Stomach (tissue), 9 donors: ENCODE data around the gene PLSCR3. TPM values are rescaled to one million over a fixed set of nuclear protein-coding genes. Genes with fewer than 3 reads are reported as not detected.

Source experiments
- DNase-seq, 2 donors: peaks; one replicate each; pipeline versions ENCODE4 v3.0.0 to v3.0.0-alpha.2; 2013 to 2019
- H3K27ac ChIP-seq, 5 donors: fragments of 200-600 bp in 4 of 5; sonication (generic) in 4 of 5; one replicate each; pipeline ENCODE4 v1.5.1; 2013 to 2019; ENCODE audit warnings: mild to moderate bottlenecking in 1 of 5, moderate library complexity in 1 of 5
- H3K27me3 ChIP-seq, 3 donors: fragments of 200-600 bp; sonication (generic); one replicate each; pipeline ENCODE4 v1.5.1; 2017 to 2019; ENCODE audit warnings: mixed run types in 1 of 3
- H3K36me3 ChIP-seq, 4 donors: fragments of 200-600 bp; sonication (generic); 1 replicate in 3 of 4; 2 replicates in 1 of 4; pipeline ENCODE4 v1.5.1; 2016 to 2019
- H3K4me1 ChIP-seq, 4 donors: fragments of 200-600 bp; sonication (generic); one replicate each; pipeline ENCODE4 v1.5.1; 2016 to 2019
- H3K4me3 ChIP-seq, 4 donors: fragments of 200-600 bp; sonication (generic) in 3 of 4; one replicate each; pipeline ENCODE4 v1.5.1; 2016 to 2019; ENCODE audit warnings: mild to moderate bottlenecking in 1 of 4
- H3K9me3 ChIP-seq, 4 donors: fragments of 200-600 bp; sonication (generic); one replicate each; pipeline ENCODE4 v1.5.1; 2016 to 2019
- EP300 ChIP-seq: sonication (generic); formaldehyde crosslinking; IDR thresholded peaks from one replicate; pipeline ENCODE4 v1.6.1; 2017; ENCODE audit warnings: antibody characterized with exemption
- POLR2A ChIP-seq, 4 donors: fragments of 450-650 bp; IDR thresholded peaks; one replicate each; pipeline ENCODE4 v1.6.1; 2016; ENCODE audit warnings: antibody characterized with exemption in 4 of 4, control low read depth in 2 of 4, mild to moderate bottlenecking in 1 of 4, moderate library complexity in 1 of 4
- POLR2AphosphoS5 ChIP-seq, 3 donors: sonication (generic); formaldehyde crosslinking; IDR thresholded peaks; one replicate each; pipeline ENCODE4 v1.6.1; 2016; ENCODE audit warnings: antibody characterized with exemption in 3 of 3
- WGBS, 5 donors: extraction: QIAGEN DNeasy Blood & Tissue Kit in 3 of 5; methylation state at CpG; one replicate each; pipeline versions ENCODE4 v1.1.5 to v1.1.7; 2013 to 2018; 5-methylcytosine and 5-hydroxymethylcytosine counted together
- intact Hi-C: fragments of 100-400 bp; cut with DNase I; formaldehyde crosslinking; loops from one replicate; pipeline ENCODE4 v1.15.1; 2023; ENCODE audit warnings: low total_unique reads
- polyA plus RNA-seq, 3 donors: library from polyadenylated mRNA; stranded (reverse); fragments of 200-250 nt; gene quantifications; one replicate each; pipeline ENCODE4 v1.2.3, GENCODE V29; 2013
- total RNA-seq, 5 donors: library from RNA; depleted of rRNA; stranded (reverse); fragments of >200 nt; gene quantifications; one replicate each; pipeline versions ENCODE4 v1.1.0 to v1.2.3, GENCODE V29; 2014 to 2016
- TF ChIP-seq, protein P1 (sequence below), 7 experiments: fragments of 450-650 bp in 4 of 7; fragments of 200-600 bp in 3 of 7; sonication (generic) in 3 of 7; IDR thresholded peaks; one replicate each; pipeline ENCODE4 v1.5.1; 2016 to 2019; ENCODE audit warnings: antibody characterized with exemption in 7 of 7, control low read depth in 2 of 7, mild to moderate bottlenecking in 1 of 7
- donor health status: healthy with polysubstance abuse.
- donor health status: Bipolar disorder and iron deficiency.
- donor health status: healthy.

Gene PLSCR3
- total and polyA plus RNA-seq, 8 donors, result 7.9 to 101 (median 24.4) TPM; not detected in 1

DNA sequence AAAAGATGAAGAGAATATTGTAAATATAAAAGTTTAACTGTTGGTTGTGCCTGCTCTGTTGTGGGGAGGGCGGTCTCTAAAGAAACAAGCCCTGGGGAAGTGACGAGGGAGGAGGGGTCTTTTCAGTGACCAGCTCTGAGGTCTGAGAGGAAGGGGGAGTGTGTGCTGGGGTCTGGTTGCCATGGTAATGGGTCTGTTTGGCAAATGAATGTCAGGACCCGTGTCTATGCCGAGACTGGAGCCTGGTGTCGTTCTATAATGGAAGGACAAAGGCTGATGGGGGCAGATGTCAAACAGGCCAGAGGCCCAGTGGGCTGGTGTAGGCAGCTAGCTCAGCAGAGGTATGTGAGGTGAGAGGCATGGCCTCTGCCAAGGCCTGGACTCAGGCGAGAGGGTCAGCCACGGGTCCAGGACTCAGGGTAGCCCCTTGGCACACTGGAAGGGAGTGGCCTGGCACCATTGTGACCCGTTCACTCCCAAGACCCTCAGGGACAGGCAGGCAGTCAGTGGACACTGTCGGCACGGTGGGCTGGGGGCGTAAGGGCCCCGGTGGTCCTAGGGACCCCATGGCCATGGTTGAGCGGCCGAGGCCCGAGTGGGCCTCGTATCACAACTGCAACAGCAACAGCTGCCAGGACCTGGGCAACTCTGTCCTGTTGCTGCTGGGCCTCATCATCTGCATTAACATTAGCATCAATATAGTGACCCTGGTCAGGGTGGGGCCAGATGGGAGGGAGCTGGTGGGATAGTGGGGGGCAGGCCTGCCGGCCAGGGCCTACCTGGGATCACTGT is 25.7 kb upstream of the PLSCR3 start, which contains the start of gene SPEM1:
Gene SPEM1 (plus strand): TSS at position 506 of the 792 bp plus-strand sequence. CDS start 61 bp downstream, at position 567.
- peak in 1 of 2 donors; percentile 51 for DNase-seq
- Histone ChIP-seq H3K9me3 (no peaks in the 10 kb centered on the region), H3K4me3 (no peak within 1 kb of the TSS), H3K27ac (no peak within 1 kb of the TSS), H3K4me1 (no peaks in the 10 kb centered on the region), H3K36me3 (peaks cover 0 to 34% (median 14%) of the 10 kb centered on the region in 4 donors), H3K27me3 (peaks cover 0 to 5% (median 0%) of the 10 kb centered on the region in 3 donors)
- 64 to 77% (median 74%) methylated on average over 10 to 17 of the region's 17 CpGs for WGBS, 5 donors
- intact Hi-C loops, result loop anchor here (10.0 kb wide), 1 partner anchor 55 kb away; no protein-coding TSS in a partner anchor
- TF ChIP-seq POLR2A (IDR thresholded peaks at IDR 0.05) (no peak), EP300 (no peak), POLR2AphosphoS5 (IDR thresholded peaks at IDR 0.05) (no peak)
- TF ChIP-seq, protein P1, sequence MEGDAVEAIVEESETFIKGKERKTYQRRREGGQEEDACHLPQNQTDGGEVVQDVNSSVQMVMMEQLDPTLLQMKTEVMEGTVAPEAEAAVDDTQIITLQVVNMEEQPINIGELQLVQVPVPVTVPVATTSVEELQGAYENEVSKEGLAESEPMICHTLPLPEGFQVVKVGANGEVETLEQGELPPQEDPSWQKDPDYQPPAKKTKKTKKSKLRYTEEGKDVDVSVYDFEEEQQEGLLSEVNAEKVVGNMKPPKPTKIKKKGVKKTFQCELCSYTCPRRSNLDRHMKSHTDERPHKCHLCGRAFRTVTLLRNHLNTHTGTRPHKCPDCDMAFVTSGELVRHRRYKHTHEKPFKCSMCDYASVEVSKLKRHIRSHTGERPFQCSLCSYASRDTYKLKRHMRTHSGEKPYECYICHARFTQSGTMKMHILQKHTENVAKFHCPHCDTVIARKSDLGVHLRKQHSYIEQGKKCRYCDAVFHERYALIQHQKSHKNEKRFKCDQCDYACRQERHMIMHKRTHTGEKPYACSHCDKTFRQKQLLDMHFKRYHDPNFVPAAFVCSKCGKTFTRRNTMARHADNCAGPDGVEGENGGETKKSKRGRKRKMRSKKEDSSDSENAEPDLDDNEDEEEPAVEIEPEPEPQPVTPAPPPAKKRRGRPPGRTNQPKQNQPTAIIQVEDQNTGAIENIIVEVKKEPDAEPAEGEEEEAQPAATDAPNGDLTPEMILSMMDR (IDR thresholded peaks at IDR 0.05), result no peak

DNA sequence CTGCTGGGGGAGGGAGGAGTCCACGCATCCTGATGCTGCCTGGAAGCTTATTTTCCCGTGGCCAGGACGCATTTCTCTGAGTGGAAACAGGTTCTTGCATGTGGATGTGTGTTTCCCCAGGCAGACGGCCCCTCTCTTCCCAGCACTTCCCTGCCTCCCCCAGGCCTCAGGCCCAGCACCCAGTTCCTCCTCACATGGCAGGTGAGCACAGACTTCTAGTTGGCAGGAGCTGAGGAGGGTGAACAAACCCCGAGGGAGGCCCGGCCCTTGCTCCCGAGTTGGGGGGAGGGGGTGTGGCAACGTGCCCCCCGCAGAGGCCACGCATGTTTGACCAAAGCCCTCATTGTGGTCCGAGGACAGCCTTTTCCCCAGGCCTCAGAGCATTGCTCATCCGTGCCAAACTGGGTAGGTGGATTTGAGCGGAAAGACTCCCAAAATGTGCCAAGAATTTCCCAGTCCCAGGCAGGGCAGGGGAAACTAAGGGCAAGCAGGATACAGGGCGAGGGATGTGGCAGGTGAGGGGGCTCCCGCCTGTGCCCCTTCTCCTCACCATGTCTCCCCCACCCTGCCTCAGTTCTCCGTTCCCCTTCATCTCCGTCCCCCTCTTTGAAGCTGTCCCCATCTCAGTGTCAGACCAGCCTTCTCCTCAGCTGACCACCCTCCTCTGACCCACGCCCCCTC is 24.3 kb upstream of the PLSCR3 start:
- Histone ChIP-seq H3K27me3 (peaks cover 0 to 5% (median 0%) of the 10 kb centered on the region in 3 donors), H3K4me3 (no peak overlapping the region), H3K9me3 (no peaks in the 10 kb centered on the region), H3K4me1 (no peaks in the 10 kb centered on the region), H3K27ac (no peak overlapping the region), H3K36me3 (peaks cover 0 to 38% (median 17%) of the 10 kb centered on the region in 4 donors)
- TF ChIP-seq EP300, result no peak
- TF ChIP-seq POLR2A (IDR thresholded peaks at IDR 0.05), result no peak
- TF ChIP-seq, protein P1 (IDR thresholded peaks at IDR 0.05), result no peak
- TF ChIP-seq POLR2AphosphoS5 (IDR thresholded peaks at IDR 0.05), result no peak
- intact Hi-C loops, result no loop called here
- WGBS, 5 donors, result 58 to 70% (median 68%) methylated on average over 15 to 18 of the region's 18 CpGs
- no peak for DNase-seq

DNA sequence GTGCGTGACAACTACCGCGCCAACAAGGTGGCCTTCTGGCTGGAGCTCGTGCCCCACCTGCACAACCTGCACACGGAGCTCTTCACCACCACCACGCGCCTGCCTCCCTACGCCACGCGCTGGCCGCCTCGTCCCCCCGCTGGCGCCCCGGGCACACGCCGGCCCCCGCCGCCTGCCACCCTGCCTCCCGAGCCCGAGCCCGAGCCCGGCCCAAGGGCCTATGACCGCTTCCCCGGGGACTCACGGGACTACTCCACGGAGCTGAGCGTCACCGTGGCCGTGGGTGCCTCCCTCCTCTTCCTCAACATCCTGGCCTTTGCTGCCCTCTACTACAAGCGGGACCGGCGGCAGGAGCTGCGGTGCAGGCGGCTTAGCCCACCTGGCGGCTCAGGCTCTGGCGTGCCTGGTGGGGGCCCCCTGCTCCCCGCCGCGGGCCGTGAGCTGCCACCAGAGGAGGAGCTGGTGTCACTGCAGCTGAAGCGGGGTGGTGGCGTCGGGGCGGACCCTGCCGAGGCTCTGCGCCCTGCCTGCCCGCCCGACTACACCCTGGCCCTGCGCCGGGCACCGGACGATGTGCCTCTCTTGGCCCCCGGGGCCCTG is 22.8 kb upstream of the PLSCR3 start:
- intact Hi-C loops, result no loop called here
- 92 to 95% (median 95%) methylated on average over 32 to 54 of the region's 54 CpGs for WGBS, 5 donors
- peaks cover 0 to 5% (median 0%) of the 10 kb centered on the region in 3 donors for H3K27me3 ChIP-seq

More for the DNA sequence above, 22.8 kb upstream of the PLSCR3 start:
- DNase-seq, result no peak
- Histone ChIP-seq H3K4me1 (no peaks in the 10 kb centered on the region), H3K9me3 (no peaks in the 10 kb centered on the region), H3K27ac (no peak overlapping the region), H3K36me3 (peaks cover 0 to 38% (median 17%) of the 10 kb centered on the region in 4 donors), H3K4me3 (no peak overlapping the region)
- TF ChIP-seq POLR2AphosphoS5 (IDR thresholded peaks at IDR 0.05) (no peak), EP300 (no peak), POLR2A (IDR thresholded peaks at IDR 0.05) (no peak)
- TF ChIP-seq, protein P1 (IDR thresholded peaks at IDR 0.05), result no peak
